Mesothelial cell of epicardium (in vitro differentiated cells): Measurements from ENCODE around the gene TMCO6. TPM values are rescaled to one million over a fixed set of nuclear protein-coding genes. Genes with fewer than 3 reads are reported as not detected.
"Not testable (repeated sequence)": the region's sequence is repeated elsewhere in the genome, so short reads cannot be mapped to it uniquely, and the experiment has no call there.

Source experiments
- DNase-seq, 2 experiments: peaks; one replicate each; pipeline ENCODE4 v3.0.0; 2021; ENCODE audit warnings: low spot score in 2 of 2; ENCODE audit not compliant: unreplicated experiment in 2 of 2
- H3K27ac Mint-ChIP-seq: 2 replicates; pipeline ENCODE4 v1.8.0; 2021; ENCODE audit warnings: mixed read lengths
- H3K27me3 Mint-ChIP-seq: 2 replicates; pipeline ENCODE4 v1.8.0; 2021; ENCODE audit warnings: low read depth, mixed read lengths
- H3K36me3 Mint-ChIP-seq: 2 replicates; pipeline ENCODE4 v1.8.0; 2021; ENCODE audit warnings: mixed read lengths
- H3K4me1 Mint-ChIP-seq: 2 replicates; pipeline ENCODE4 v1.8.0; 2021; ENCODE audit warnings: mixed read lengths
- H3K4me3 Mint-ChIP-seq: 2 replicates; pipeline ENCODE4 v1.8.0; 2021; ENCODE audit warnings: mild to moderate bottlenecking, moderate library complexity, mixed read lengths
- H3K9me3 Mint-ChIP-seq: 2 replicates; pipeline ENCODE4 v1.8.0; 2021; ENCODE audit warnings: mixed read lengths
- total RNA-seq: library from RNA; stranded (reverse); gene quantifications from 3 replicates; pipeline ENCODE4 v1.2.1, GENCODE V29; 2021
- TF ChIP-seq, protein P1 (sequence below): fragments of 200-600 bp; sonication (generic); IDR thresholded peaks from one replicate; pipeline ENCODE4 v1.5.0; 2021; ENCODE audit warnings: antibody characterized with exemption; ENCODE audit not compliant: unreplicated experiment

The TMCO6 gene
- total RNA-seq, 1 donor from 2014 or later: 21.0 TPM

DNA sequence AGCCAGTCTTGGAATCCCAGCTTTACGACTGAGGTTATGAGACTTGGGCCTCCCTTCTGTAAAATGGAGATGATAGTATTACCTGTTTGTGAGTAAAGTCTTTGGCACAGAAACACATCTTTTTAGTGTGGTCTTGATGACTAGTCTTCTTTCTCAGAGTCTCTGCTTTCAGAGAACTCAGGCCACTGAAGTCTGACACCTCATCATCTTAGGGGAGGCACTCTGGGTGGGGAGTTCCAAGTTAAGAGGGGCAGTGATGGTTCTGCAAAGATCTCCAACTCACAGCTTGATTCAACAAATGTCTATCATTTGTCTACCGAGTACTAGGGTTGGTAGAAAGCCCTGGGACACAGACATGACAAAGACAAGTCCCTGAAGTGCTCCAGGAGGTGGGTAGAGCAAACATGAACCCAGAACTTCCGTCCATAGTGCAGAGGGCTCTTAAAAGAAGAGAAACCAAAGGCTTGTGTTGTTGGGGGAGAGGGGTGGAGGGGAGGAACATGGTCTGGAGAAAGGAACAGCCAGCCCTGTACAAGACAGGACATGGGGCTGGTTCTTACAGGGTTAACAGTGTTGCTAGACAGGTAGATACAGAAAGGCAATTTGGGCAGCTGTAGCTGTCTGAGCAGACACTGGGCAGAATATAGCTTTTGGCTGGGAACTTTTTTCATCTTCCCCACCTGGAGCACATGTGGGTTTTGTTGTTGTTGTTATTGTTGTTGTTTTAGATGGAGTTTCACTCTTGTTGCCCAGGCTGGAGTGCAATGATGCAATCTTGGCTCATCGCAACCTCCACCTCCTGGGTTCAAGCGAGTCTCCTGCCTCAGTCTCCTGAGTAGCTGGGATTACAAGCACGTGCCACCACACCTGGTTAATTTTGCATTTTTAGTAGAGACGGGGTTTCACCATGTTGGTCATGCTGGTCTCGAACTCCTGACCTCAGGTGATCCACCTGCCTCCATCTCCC lies 3.7 kb upstream of the TMCO6 start:
- Mint-ChIP-seq H3K4me3 (no peak overlapping the region), H3K27me3 (no peaks in the 10 kb centered on the region), H3K4me1 (peaks cover 15% of the 10 kb centered on the region), H3K9me3 (peaks cover 2% of the 10 kb centered on the region), H3K36me3 (no peaks in the 10 kb centered on the region), H3K27ac (no peak overlapping the region)
- no peak for DNase-seq
- TF ChIP-seq, protein P1, sequence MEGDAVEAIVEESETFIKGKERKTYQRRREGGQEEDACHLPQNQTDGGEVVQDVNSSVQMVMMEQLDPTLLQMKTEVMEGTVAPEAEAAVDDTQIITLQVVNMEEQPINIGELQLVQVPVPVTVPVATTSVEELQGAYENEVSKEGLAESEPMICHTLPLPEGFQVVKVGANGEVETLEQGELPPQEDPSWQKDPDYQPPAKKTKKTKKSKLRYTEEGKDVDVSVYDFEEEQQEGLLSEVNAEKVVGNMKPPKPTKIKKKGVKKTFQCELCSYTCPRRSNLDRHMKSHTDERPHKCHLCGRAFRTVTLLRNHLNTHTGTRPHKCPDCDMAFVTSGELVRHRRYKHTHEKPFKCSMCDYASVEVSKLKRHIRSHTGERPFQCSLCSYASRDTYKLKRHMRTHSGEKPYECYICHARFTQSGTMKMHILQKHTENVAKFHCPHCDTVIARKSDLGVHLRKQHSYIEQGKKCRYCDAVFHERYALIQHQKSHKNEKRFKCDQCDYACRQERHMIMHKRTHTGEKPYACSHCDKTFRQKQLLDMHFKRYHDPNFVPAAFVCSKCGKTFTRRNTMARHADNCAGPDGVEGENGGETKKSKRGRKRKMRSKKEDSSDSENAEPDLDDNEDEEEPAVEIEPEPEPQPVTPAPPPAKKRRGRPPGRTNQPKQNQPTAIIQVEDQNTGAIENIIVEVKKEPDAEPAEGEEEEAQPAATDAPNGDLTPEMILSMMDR: no peak

DNA sequence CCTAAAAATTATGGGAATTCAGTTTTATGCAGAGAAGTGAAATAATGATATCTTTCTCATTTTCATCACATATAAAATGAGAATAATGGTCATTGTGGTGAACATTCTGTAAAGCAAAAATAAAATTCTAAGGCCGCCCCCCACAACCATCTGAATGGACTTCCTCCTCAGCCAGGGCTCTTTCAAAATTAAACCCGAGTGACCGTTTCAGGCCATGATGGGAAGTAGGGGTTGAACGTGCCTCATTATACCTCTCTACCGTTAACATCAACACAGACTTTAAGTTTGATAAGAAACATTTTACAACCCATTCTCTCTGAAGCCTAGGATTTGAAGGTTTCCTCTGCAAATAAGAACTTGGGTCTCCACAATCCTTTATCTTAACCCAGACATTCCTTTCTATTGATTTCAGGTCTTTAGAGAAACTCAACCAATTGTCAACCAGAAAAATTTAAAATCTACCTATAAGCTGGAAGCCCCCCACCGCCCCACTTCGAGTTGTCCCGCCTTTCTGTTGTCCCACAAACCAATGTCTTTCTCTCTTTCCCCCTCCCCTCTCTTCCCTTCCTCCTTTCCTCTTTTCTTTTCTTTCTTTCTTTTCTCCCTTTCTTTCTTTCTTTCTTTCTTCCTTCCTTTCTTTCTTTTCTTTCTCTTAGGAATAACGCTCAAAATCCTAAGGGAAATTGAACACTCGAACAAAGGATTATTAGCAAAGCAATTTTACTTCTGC lies 1.7 kb upstream of the TMCO6 start:
- no peak overlapping the region for H3K4me3 Mint-ChIP-seq

DNA sequence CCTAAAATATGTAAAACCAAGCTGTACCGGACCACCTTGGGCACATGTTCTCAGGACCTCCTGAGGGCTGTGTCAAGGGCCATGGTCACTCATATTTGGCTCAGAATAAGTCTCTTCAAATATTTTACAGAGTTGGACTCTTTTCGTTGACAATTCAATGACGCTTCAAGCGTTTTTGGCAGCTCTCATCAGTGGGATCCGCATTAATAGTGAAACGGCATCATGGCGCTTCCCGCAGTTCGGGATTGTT lies 428 bp upstream of the TMCO6 start:
- Mint-ChIP-seq H3K4me1 (peaks cover 15% of the 10 kb centered on the region), H3K27ac (peak overlapping the region; percentile 63)
- H3K9me3 Mint-ChIP-seq: not testable (repeated sequence)

More for the DNA sequence above, 1.7 kb upstream of the TMCO6 start:
- TF ChIP-seq, protein P1: no peak
- H3K36me3 Mint-ChIP-seq: no peaks in the 10 kb centered on the region
- DNase-seq: no peak
- H3K9me3 Mint-ChIP-seq: peaks cover 2% of the 10 kb centered on the region
- H3K27ac Mint-ChIP-seq: peak overlapping the region; percentile 54
- H3K27me3 Mint-ChIP-seq: no peaks in the 10 kb centered on the region
- H3K4me1 Mint-ChIP-seq: peaks cover 15% of the 10 kb centered on the region

DNA sequence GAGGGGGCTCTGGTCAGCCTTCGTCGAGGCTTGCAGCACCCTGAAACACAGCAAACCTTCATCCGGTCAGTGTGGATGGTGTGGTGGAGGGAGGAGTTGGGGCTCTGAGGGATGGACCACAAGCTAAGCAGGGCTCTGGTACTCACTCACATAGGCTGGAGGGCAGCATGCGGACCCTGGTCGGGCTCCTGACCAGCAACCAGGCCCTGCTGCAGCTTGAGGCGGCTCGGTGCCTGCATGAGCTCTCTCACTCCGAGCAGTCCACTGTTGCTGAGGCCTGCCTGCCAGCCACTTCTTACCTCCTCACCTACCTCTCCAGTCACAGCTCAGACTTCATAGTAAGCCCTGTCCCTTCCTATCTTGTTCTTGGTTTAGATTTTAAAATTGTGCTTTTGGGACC lies 2.5 kb downstream of the TMCO6 start:
- Mint-ChIP-seq H3K4me3 (no peak overlapping the region), H3K27ac (no peak overlapping the region), H3K27me3 (no peaks in the 10 kb centered on the region), H3K36me3 (no peaks in the 10 kb centered on the region), H3K9me3 (peaks cover 2% of the 10 kb centered on the region), H3K4me1 (peaks cover 23% of the 10 kb centered on the region)
- TF ChIP-seq, protein P1: no peak
- DNase-seq: no peak

More for the DNA sequence above, 428 bp upstream of the TMCO6 start:
- H3K27me3 Mint-ChIP-seq, H3K36me3 Mint-ChIP-seq, DNase-seq: not testable (repeated sequence)
- H3K4me3 Mint-ChIP-seq: peak overlapping the region; percentile 74

DNA sequence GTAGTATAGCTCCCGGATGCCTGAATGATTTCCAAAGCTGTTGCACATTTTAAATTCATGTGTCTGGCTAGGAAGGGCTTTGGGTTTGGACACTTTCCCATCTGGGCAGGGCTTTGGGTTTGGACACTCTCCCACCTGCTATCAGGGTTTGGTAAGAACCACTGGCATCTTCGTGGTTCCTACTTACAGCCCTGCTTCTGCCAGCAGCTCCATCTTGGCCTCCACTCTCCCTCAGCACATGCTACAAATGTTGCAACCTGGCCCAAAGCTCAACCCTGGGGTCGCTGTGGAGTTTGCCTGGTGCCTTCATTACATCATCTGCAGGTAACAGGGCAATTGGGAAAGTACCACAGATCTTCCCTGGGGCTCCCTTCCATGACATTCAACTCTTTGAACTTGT lies 3.5 kb downstream of the TMCO6 start:
- peaks cover 26% of the 10 kb centered on the region for H3K4me1 Mint-ChIP-seq
- H3K36me3 Mint-ChIP-seq: no peaks in the 10 kb centered on the region
- H3K4me3 Mint-ChIP-seq: no peak overlapping the region
- no peak overlapping the region for H3K27ac Mint-ChIP-seq
- H3K27me3 Mint-ChIP-seq: no peaks in the 10 kb centered on the region
- TF ChIP-seq, protein P1: no peak
- DNase-seq: no peak
- peaks cover 2% of the 10 kb centered on the region for H3K9me3 Mint-ChIP-seq

DNA sequence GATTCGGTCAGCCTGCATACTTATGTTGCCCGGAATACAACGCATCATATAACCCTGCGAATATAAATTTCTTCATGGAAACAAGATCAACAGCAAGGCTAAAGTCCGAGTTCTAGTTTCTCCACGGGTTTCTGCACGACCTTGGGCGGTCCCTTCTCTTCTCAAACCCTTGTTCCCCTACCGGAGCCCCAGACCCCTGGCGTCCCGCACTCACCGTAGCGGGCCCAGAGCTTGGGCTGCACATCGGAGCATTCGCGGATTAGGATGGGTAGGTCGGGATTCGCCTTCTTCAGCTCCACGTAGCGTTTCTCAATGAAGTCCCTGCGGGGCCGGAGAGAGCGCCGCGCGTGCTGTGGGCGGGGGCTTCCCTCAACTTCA lies 7.8 kb downstream of the TMCO6 start:
- Mint-ChIP-seq H3K4me3 (peak overlapping the region; percentile 97), H3K27ac (peak overlapping the region; percentile 41), H3K4me1 (peaks cover 20% of the 10 kb centered on the region), H3K36me3 (peaks cover 14% of the 10 kb centered on the region), H3K27me3 (no peaks in the 10 kb centered on the region), H3K9me3 (no peaks in the 10 kb centered on the region)
- no peak for DNase-seq
- TF ChIP-seq, protein P1: no peak
